ENCODE results near the gene LSM14B.

DNA sequence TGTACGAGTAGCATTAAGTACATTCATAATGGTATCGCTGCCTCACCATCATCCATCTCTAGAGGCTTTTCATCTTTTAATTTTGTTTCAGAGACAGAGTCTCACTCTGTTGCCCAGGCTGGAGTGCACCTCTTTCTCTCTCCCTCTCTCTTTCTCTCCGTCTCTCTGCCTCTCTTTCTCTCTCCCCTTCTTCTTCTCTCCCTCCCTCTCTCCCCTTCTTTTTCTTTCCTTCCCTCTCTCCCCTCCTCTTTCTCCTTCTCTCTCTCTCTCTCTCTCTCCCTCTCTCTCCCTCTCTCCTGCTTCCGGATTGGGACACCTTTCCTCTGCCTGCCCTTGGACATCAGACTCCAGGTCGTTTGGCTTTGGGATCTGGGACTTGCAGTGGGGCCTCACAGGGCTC, 39.0 kb upstream of the LSM14B start:
- no peak for TF ChIP-seq POLR2AphosphoS5 (IDR thresholded peaks at IDR 0.05; ENCODE audit: insufficient read depth in 1 of 2, low read depth in 1 of 2)
- no peak for TF ChIP-seq POLR2A (IDR thresholded peaks at IDR 0.05)

Data from vagina (tissue), 2 donors.